ENCODE data around the gene FAM107B. TPM values are rescaled to one million over a fixed set of nuclear protein-coding genes. Genes with fewer than 3 reads are reported as not detected.

The FAM107B gene
- total and polyA plus RNA-seq, 7 experiments from 2014 or later = 167 to 236 (median 211) TPM

GRCh38 chr10:14625765-14626525, 148.8 kb downstream of the FAM107B start:
- Histone ChIP-seq H3K27me3 (ENCODE audit: control insufficient read depth in 2 of 2, insufficient read depth in 2 of 2, low read length in 2 of 2) (no peaks in the 10 kb centered on the region), H3K9me3 (ENCODE audit: control insufficient read depth in 2 of 3, low read length in 3 of 3) (no peaks in the 10 kb centered on the region), H3K4me3 (ENCODE audit: low read length) (no peak overlapping the region), H3K36me3 (ENCODE audit: control insufficient read depth in 2 of 3, insufficient read depth in 3 of 3, low read length in 3 of 3) (no peaks in the 10 kb centered on the region), H3K4me1 (ENCODE audit: control insufficient read depth in 2 of 2, insufficient read depth in 2 of 2, low read length in 2 of 2) (peaks cover 0 to 5% of the 10 kb centered on the region in 2 donors), H3K27ac (ENCODE audit: low read depth, low read length) (no peak overlapping the region)
- peaks cover 4 to 29% (median 7%) of the 10 kb centered on the region in 7 donors for H3K4me1 Mint-ChIP-seq
- no peak for DNase-seq
- H3K36me3 Mint-ChIP-seq = peaks cover 0 to 3% (median 0%) of the 10 kb centered on the region in 5 donors
- CTCF ChIA-PET = interaction anchor here (0.5 kb wide), 1 partner anchor 14 kb away, joined by 3 read pairs; no protein-coding TSS in a partner anchor
- no peak for ATAC-seq
- POLR2A ChIA-PET = interaction anchor here (0.5 kb wide), 1 partner anchor 107 kb away, joined by 3 read pairs; no protein-coding TSS in a partner anchor
- no peaks in the 10 kb centered on the region for H3K27me3 Mint-ChIP-seq
- no peak overlapping the region for H3K27ac Mint-ChIP-seq
- no peaks in the 10 kb centered on the region for H3K9me3 Mint-ChIP-seq
- intact Hi-C loops (cut with micrococcal nuclease) = no loop called here
- H3K4me3 Mint-ChIP-seq = no peak overlapping the region

GRCh38 chr10:14625192-14625631, 149.5 kb downstream of the FAM107B start:
- H3K27me3 Mint-ChIP-seq = no peaks in the 10 kb centered on the region
- H3K36me3 Mint-ChIP-seq = peaks cover 0 to 3% (median 0%) of the 10 kb centered on the region in 5 donors
- H3K9me3 ChIP-seq (ENCODE audit: control insufficient read depth in 2 of 3, low read length in 3 of 3) = no peaks in the 10 kb centered on the region
- ChIA-PET CTCF (no interaction called here), POLR2A (interaction anchor here (0.5 to 1.0 kb wide), 2 partner anchors 19 to 108 kb away, joined by 3 to 4 read pairs; no protein-coding TSS in a partner anchor)
- no peaks in the 10 kb centered on the region for H3K9me3 Mint-ChIP-seq
- intact Hi-C loops (cut with micrococcal nuclease) = no loop called here
- ATAC-seq = no peak
- peaks cover 4 to 29% (median 6%) of the 10 kb centered on the region in 7 donors for H3K4me1 Mint-ChIP-seq
- H3K27me3 ChIP-seq (ENCODE audit: control insufficient read depth in 2 of 2, insufficient read depth in 2 of 2, low read length in 2 of 2) = no peaks in the 10 kb centered on the region
- H3K4me3 Mint-ChIP-seq = no peak overlapping the region
- H3K4me3 ChIP-seq (ENCODE audit: low read length) = no peak overlapping the region
- H3K36me3 ChIP-seq (ENCODE audit: control insufficient read depth in 2 of 3, insufficient read depth in 3 of 3, low read length in 3 of 3) = no peaks in the 10 kb centered on the region
- H3K27ac ChIP-seq (ENCODE audit: low read depth, low read length) = no peak overlapping the region
- H3K4me1 ChIP-seq (ENCODE audit: control insufficient read depth in 2 of 2, insufficient read depth in 2 of 2, low read length in 2 of 2) = peaks cover 0 to 5% of the 10 kb centered on the region in 2 donors
- peak overlapping the region in 1 of 9 donors; percentile 55 for H3K27ac Mint-ChIP-seq
- DNase-seq = no peak

DNA sequence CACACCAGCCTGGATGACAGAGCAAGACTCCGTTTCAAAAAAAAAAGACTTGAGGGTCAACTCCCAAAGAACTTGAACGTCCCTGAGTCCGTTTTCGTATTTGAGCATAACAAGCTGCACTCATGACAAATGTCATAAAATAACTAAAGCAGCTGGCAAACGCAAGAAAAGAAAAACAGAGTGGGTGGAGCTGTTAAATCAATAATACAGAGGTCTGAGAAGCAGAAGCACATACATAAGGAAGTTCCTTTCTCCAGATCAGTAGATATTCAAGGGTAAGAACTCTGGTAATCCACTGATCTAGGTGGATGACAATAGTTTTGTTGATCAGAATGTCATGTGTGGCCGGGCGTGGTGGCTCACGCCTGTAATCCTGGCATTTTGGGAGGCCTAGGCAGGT, 150.1 kb downstream of the FAM107B start:
- no peaks in the 10 kb centered on the region for H3K4me1 ChIP-seq (ENCODE audit: control insufficient read depth in 2 of 2, insufficient read depth in 2 of 2, low read length in 2 of 2)
- POLR2A ChIA-PET = interaction anchor here (1.0 kb wide), 1 partner anchor 19 kb away, joined by 4 read pairs; no protein-coding TSS in a partner anchor
- ATAC-seq (no peak), DNase-seq (no peak)
- Mint-ChIP-seq H3K36me3 (peaks cover 0 to 3% (median 0%) of the 10 kb centered on the region in 5 donors), H3K4me3 (no peak overlapping the region), H3K9me3 (no peaks in the 10 kb centered on the region), H3K27ac (no peak overlapping the region), H3K4me1 (peaks cover 0 to 24% (median 0%) of the 10 kb centered on the region in 7 donors), H3K27me3 (no peaks in the 10 kb centered on the region)
- no peaks in the 10 kb centered on the region for H3K36me3 ChIP-seq (ENCODE audit: control insufficient read depth in 2 of 3, insufficient read depth in 3 of 3, low read length in 3 of 3)
- no peaks in the 10 kb centered on the region for H3K27me3 ChIP-seq (ENCODE audit: control insufficient read depth in 2 of 2, insufficient read depth in 2 of 2, low read length in 2 of 2)
- CTCF ChIA-PET = no interaction called here
- H3K27ac ChIP-seq (ENCODE audit: low read depth, low read length) = no peak overlapping the region
- intact Hi-C loops (cut with micrococcal nuclease) = no loop called here
- no peak overlapping the region for H3K4me3 ChIP-seq (ENCODE audit: low read length)
- no peaks in the 10 kb centered on the region for H3K9me3 ChIP-seq (ENCODE audit: control insufficient read depth in 2 of 3, low read length in 3 of 3)

- Mint-ChIP-seq H3K4me1 (peaks cover 0 to 24% (median 0%) of the 10 kb centered on the region in 7 donors), H3K27me3 (no peaks in the 10 kb centered on the region), H3K4me3 (no peak overlapping the region), H3K27ac (no peak overlapping the region), H3K36me3 (peaks cover 0 to 3% (median 0%) of the 10 kb centered on the region in 5 donors), H3K9me3 (no peaks in the 10 kb centered on the region)
- ChIA-PET POLR2A (interaction anchor here (0.7 to 1.0 kb wide), 2 partner anchors 15 to 18 kb away, joined by 3 to 4 read pairs; no protein-coding TSS in a partner anchor), CTCF (no interaction called here)
- ATAC-seq (no peak), DNase-seq (no peak)
- H3K4me1 ChIP-seq (ENCODE audit: control insufficient read depth in 2 of 2, insufficient read depth in 2 of 2, low read length in 2 of 2) = no peaks in the 10 kb centered on the region
- no peak overlapping the region for H3K4me3 ChIP-seq (ENCODE audit: low read length)
- H3K36me3 ChIP-seq (ENCODE audit: control insufficient read depth in 2 of 3, insufficient read depth in 3 of 3, low read length in 3 of 3) = no peaks in the 10 kb centered on the region
- intact Hi-C loops (cut with micrococcal nuclease) = no loop called here
- no peaks in the 10 kb centered on the region for H3K9me3 ChIP-seq (ENCODE audit: control insufficient read depth in 2 of 3, low read length in 3 of 3)
- H3K27ac ChIP-seq (ENCODE audit: low read depth, low read length) = no peak overlapping the region
- H3K27me3 ChIP-seq (ENCODE audit: control insufficient read depth in 2 of 2, insufficient read depth in 2 of 2, low read length in 2 of 2) = no peaks in the 10 kb centered on the region
Measured at GRCh38 chr10:14623931-14624330, 150.8 kb downstream of the FAM107B start.

- no peak for DNase-seq
- no peak overlapping the region for H3K27ac ChIP-seq (ENCODE audit: low read depth, low read length)
- no peak overlapping the region for H3K4me3 ChIP-seq (ENCODE audit: low read length)
- Mint-ChIP-seq H3K4me3 (no peak overlapping the region), H3K36me3 (peaks cover 0 to 3% (median 0%) of the 10 kb centered on the region in 5 donors), H3K27me3 (no peaks in the 10 kb centered on the region), H3K27ac (peak overlapping the region in 1 of 9 donors; percentile 43), H3K9me3 (no peaks in the 10 kb centered on the region), H3K4me1 (peaks cover 14 to 41% (median 22%) of the 10 kb centered on the region in 7 donors)
- H3K27me3 ChIP-seq (ENCODE audit: control insufficient read depth in 2 of 2, insufficient read depth in 2 of 2, low read length in 2 of 2) = no peaks in the 10 kb centered on the region
- intact Hi-C loops (cut with micrococcal nuclease) = no loop called here
- no peak for ATAC-seq
- ChIA-PET CTCF (no interaction called here), POLR2A (no interaction called here)
- H3K4me1 ChIP-seq (ENCODE audit: control insufficient read depth in 2 of 2, insufficient read depth in 2 of 2, low read length in 2 of 2) = peaks cover 6 to 11% of the 10 kb centered on the region in 2 donors
- H3K9me3 ChIP-seq (ENCODE audit: control insufficient read depth in 2 of 3, low read length in 3 of 3) = no peaks in the 10 kb centered on the region
- no peaks in the 10 kb centered on the region for H3K36me3 ChIP-seq (ENCODE audit: control insufficient read depth in 2 of 3, insufficient read depth in 3 of 3, low read length in 3 of 3)
Measured at GRCh38 chr10:14621037-14621436, 153.7 kb downstream of the FAM107B start.

DNA sequence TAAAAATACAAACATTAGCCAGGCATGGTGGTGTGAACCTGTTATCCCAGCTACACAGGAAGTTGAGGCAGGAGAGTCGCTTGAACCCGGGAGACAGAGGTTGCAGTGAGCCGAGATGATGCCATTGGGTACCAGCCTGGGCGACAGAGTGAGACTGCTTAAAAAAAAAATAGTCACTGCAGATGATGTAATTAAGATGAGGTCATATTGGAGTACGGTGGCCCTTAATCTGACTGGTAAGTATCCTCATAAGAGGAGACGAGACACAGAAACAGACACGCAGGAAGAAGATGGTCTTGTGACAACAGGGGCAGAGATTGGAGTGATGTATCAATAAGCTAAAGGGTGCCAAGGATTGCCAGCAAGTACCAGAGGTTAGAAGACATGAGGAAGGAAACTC, 156.0 kb downstream of the FAM107B start:
- POLR2A ChIA-PET = interaction anchor here (0.6 kb wide), 1 partner anchor 26 kb away, joined by 3 read pairs; no protein-coding TSS in a partner anchor
- intact Hi-C loops (cut with micrococcal nuclease) = no loop called here
- no peak overlapping the region for H3K4me3 Mint-ChIP-seq

More for the DNA sequence above, 156.0 kb downstream of the FAM107B start:
- no peak for DNase-seq
- Mint-ChIP-seq H3K4me1 (peaks cover 19 to 34% (median 25%) of the 10 kb centered on the region in 7 donors), H3K27me3 (no peaks in the 10 kb centered on the region), H3K36me3 (peaks cover 0 to 3% (median 0%) of the 10 kb centered on the region in 5 donors), H3K9me3 (no peaks in the 10 kb centered on the region), H3K27ac (peak overlapping the region in 1 of 9 donors; percentile 0)
- Histone ChIP-seq H3K36me3 (ENCODE audit: control insufficient read depth in 2 of 3, insufficient read depth in 3 of 3, low read length in 3 of 3) (no peaks in the 10 kb centered on the region), H3K27me3 (ENCODE audit: control insufficient read depth in 2 of 2, insufficient read depth in 2 of 2, low read length in 2 of 2) (no peaks in the 10 kb centered on the region), H3K9me3 (ENCODE audit: control insufficient read depth in 2 of 3, low read length in 3 of 3) (no peaks in the 10 kb centered on the region), H3K4me1 (ENCODE audit: control insufficient read depth in 2 of 2, insufficient read depth in 2 of 2, low read length in 2 of 2) (peaks cover 6 to 11% of the 10 kb centered on the region in 2 donors), H3K4me3 (ENCODE audit: low read length) (no peak overlapping the region), H3K27ac (ENCODE audit: low read depth, low read length) (no peak overlapping the region)
- peak; percentile 81 for ATAC-seq
- CTCF ChIA-PET = interaction anchor here (1.4 kb wide), 1 partner anchor 60 kb away, joined by 7 read pairs; no protein-coding TSS in a partner anchor
